ENCODE results near the gene SLC6A15.

SLC6A15 gene

GRCh38 chr12:84874125-84874824 is 38.3 kb downstream of the SLC6A15 start:
- no peak for DNase-seq

GRCh38 chr12:84862186-84862585 is 50.4 kb downstream of the SLC6A15 start:
- no peak for DNase-seq

- DNase-seq, result no peak
Measured at GRCh38 chr12:84860718-84861117, 51.9 kb downstream of the SLC6A15 start.

GRCh38 chr12:84858796-84859195 is 53.8 kb downstream of the SLC6A15 start:
- no peak for DNase-seq

GRCh38 chr12:84857525-84858208 is 54.9 kb downstream of the SLC6A15 start:
- no peak for DNase-seq

- DNase-seq, result no peak
Measured at GRCh38 chr12:84856156-84856900, 56.3 kb downstream of the SLC6A15 start.

GRCh38 chr12:84843593-84844144 is 68.9 kb downstream of the SLC6A15 start:
- no peak for DNase-seq

GRCh38 chr12:84842406-84843013 is 70.1 kb downstream of the SLC6A15 start:
- DNase-seq, result no peak

- DNase-seq, result no peak
Measured at GRCh38 chr12:84841591-84841990, 71.0 kb downstream of the SLC6A15 start.

GRCh38 chr12:84840356-84840755 is 72.2 kb downstream of the SLC6A15 start:
- no peak for DNase-seq

- no peak for DNase-seq
Measured at GRCh38 chr12:84826925-84827324, 85.7 kb downstream of the SLC6A15 start.

GRCh38 chr12:84825149-84825548 is 87.5 kb downstream of the SLC6A15 start:
- DNase-seq, result no peak

GRCh38 chr12:84822525-84822924 is 90.1 kb downstream of the SLC6A15 start:
- no peak for DNase-seq

- no peak for DNase-seq
Measured at GRCh38 chr12:84816916-84817695, 95.5 kb downstream of the SLC6A15 start.

GRCh38 chr12:84814664-84815245 is 97.8 kb downstream of the SLC6A15 start:
- no peak for DNase-seq

- DNase-seq, result no peak
Measured at GRCh38 chr12:84813780-84814663, 98.6 kb downstream of the SLC6A15 start.

- no peak for DNase-seq
Measured at GRCh38 chr12:84811291-84811690, 101.3 kb downstream of the SLC6A15 start.

GRCh38 chr12:84810611-84811010 is 102.0 kb downstream of the SLC6A15 start:
- no peak for DNase-seq
